Activated T-helper 17 cell treated with anti-CD3 and anti-CD28 coated beads, Interleukin-2, amount 50 U/mL, for 72 hours (primary cell): ENCODE data around the gene FLII. TPM values are rescaled to one million over a fixed set of nuclear protein-coding genes. Genes with fewer than 3 reads are reported as not detected.

Source experiments
- ATAC-seq: fragments of 150-1000 bp; cut with Tn5 transposase; replicated peaks from 2 replicates; pipeline ENCODE4 v1.10.0; 2021; ENCODE audit warnings: mild to moderate bottlenecking, moderate library complexity
- H3K27ac Mint-ChIP-seq: one replicate; pipeline ENCODE4 v1.8.0; 2022; ENCODE audit warnings: mixed read lengths
- H3K27me3 Mint-ChIP-seq: one replicate; pipeline ENCODE4 v1.8.0; 2022; ENCODE audit warnings: mixed read lengths
- H3K36me3 Mint-ChIP-seq: one replicate; pipeline ENCODE4 v1.8.0; 2022; ENCODE audit warnings: low read depth, mild to moderate bottlenecking, mixed read lengths
- H3K4me1 Mint-ChIP-seq: one replicate; pipeline ENCODE4 v1.8.0; 2022; ENCODE audit warnings: mixed read lengths
- H3K4me3 Mint-ChIP-seq: one replicate; pipeline ENCODE4 v1.8.0; 2022; ENCODE audit warnings: mild to moderate bottlenecking, mixed read lengths
- H3K9me3 Mint-ChIP-seq: one replicate; pipeline ENCODE4 v1.8.0; 2022; ENCODE audit warnings: mixed read lengths
- total RNA-seq, 2 donors: library from RNA; stranded (reverse); gene quantifications; one replicate each; pipeline ENCODE4 v1.2.3, GENCODE V29; 2022

Gene FLII
- total RNA-seq, 2 donors from 2014 or later = 247 to 307 TPM

DNA sequence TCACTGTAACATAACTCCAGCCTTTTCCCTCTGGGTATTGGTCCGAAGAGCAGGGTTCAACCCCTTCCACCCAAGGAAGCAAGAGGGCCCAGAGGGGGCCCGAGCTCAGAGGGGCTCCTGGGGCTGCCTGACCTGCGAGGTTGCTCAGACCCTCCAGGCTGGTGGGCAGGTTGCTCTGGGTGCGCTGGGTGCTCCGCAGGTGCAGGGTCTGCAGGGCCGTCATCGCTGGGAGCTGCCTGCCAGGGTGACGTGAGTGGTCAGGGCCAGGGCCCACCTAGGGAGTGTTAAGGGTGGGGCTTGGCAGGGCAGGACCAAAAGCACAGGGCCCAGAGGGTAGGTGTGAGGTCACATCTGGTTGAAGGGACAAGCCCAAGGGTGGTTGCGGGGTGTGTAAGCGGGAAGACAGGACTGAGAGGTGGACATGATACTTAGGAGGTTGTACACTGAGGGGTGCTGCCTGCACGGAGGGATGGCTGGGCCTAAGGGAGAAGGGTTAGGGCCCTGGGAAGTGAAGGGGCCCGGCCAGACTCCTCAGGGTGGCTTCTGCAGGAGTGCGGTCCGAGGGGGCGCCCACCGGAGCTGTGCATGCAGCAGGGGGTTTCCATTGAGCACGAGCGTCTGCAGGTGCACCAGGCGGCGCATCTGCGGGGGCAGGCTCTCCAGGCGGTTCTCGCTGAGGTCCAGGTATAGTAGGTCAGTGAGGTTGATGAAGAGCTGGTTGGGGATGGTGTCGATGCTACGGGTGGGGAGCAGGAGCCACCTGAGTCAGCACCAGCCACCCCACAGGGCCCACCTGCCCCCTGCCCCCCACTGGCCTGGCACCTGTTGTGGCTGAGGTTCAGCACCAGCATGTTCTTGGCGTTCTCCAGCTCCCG lies 4.4 kb downstream of the FLII start:
- ATAC-seq = no peak
- H3K4me3 Mint-ChIP-seq = no peak overlapping the region
- H3K36me3 Mint-ChIP-seq = peaks cover 85% of the 10 kb centered on the region
- peaks cover 8% of the 10 kb centered on the region for H3K4me1 Mint-ChIP-seq
- no peak overlapping the region for H3K27ac Mint-ChIP-seq
- H3K9me3 Mint-ChIP-seq = no peaks in the 10 kb centered on the region
- H3K27me3 Mint-ChIP-seq = no peaks in the 10 kb centered on the region

DNA sequence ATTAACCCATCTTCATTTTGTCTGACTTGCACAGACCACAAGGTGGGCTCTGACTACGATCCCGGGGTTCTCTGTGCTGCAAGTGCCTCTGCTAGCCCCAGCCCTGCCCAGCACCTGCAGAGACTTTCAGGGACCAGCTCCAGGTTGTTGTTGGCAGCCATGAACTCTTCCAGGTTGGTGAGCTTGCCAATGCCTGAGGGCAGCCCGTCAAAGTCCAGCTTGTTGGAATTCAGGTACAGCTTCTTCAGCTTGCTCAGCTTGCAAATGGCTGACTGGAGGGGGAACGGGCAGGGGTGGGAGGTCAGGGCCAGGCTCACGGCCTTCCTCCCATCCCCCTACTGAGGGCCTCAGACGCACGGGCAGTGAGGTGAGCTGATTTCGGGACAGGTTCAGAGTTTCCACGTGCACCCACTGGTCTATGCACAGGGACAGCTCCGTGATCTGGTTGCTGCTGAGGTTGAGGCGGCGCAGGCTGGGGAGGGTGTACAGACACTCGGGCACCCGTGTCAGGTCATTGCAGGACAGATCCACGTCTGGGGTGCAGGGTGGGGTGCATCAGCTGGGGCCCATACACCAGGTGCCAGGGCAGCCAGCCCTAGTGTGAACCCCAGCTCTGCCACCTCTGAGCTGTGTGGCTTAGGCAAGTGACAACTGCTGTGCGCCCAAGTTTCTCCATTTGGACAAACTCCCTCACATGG lies 5.2 kb downstream of the FLII start:
- Mint-ChIP-seq H3K4me1 (peaks cover 9% of the 10 kb centered on the region), H3K27me3 (no peaks in the 10 kb centered on the region), H3K36me3 (peaks cover 93% of the 10 kb centered on the region), H3K9me3 (no peaks in the 10 kb centered on the region), H3K27ac (no peak overlapping the region), H3K4me3 (no peak overlapping the region)
- ATAC-seq = no peak

DNA sequence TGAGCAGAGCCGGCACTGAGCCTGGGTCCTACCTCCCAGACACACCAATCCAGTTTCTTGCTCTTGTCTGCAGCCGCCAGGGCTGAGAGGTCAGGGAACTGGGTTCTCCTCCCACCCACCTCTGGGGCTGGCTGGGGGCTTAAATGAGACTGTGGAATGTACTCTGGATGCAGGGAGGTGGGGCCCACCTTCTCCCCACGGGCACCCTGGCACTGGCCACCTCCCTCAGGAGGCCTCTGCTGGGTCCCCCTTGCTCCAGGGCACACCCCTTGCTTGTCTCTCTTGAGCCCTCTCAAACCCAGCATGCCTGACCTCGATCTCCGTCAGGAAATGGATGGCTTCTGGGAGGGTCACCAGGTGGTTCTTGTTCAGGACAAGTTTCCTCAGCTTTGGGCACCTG lies 6.4 kb downstream of the FLII start:
- no peak for ATAC-seq
- Mint-ChIP-seq H3K36me3 (peaks cover 99% of the 10 kb centered on the region), H3K27me3 (no peaks in the 10 kb centered on the region)

GRCh38 chr17:18251204-18251603 lies 7.3 kb downstream of the FLII start:
- Mint-ChIP-seq H3K27me3 (no peaks in the 10 kb centered on the region), H3K9me3 (no peaks in the 10 kb centered on the region), H3K4me3 (no peak overlapping the region), H3K4me1 (peaks cover 5% of the 10 kb centered on the region), H3K36me3 (peaks cover 99% of the 10 kb centered on the region), H3K27ac (no peak overlapping the region)
- ATAC-seq = no peak

More for the DNA sequence above, 6.4 kb downstream of the FLII start:
- peak overlapping the region; percentile 8 for H3K27ac Mint-ChIP-seq
- no peak overlapping the region for H3K4me3 Mint-ChIP-seq
- peaks cover 12% of the 10 kb centered on the region for H3K4me1 Mint-ChIP-seq
- H3K9me3 Mint-ChIP-seq = no peaks in the 10 kb centered on the region

GRCh38 chr17:18250708-18251107 lies 7.8 kb downstream of the FLII start:
- H3K27me3 Mint-ChIP-seq = no peaks in the 10 kb centered on the region
- no peak for ATAC-seq
- no peak overlapping the region for H3K4me3 Mint-ChIP-seq
- H3K4me1 Mint-ChIP-seq = peaks cover 5% of the 10 kb centered on the region
- H3K9me3 Mint-ChIP-seq = no peaks in the 10 kb centered on the region
- no peak overlapping the region for H3K27ac Mint-ChIP-seq
- peaks cover 99% of the 10 kb centered on the region for H3K36me3 Mint-ChIP-seq

DNA sequence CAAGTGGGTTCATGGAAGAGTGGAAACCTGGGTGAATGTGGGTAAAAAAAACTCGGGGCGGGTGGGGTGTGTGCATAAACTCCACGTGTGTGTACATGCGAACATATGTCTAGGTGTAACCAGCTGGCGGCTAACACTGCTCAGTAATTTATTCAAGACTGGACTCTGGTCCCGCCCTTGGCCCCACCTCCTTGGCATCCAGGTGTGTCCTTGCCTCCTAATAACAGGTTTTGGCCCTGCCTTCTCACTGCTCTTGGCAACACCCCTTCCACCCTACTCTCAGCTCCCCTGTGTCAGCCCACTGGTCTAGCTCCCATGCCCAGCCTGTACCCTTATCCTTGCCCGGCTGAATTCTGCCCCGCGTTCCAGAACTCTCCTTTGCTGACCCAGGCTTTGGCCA lies 8.3 kb downstream of the FLII start:
- no peak for ATAC-seq
- Mint-ChIP-seq H3K4me3 (no peak overlapping the region), H3K27ac (no peak overlapping the region), H3K36me3 (peaks cover 99% of the 10 kb centered on the region), H3K4me1 (peaks cover 5% of the 10 kb centered on the region), H3K27me3 (no peaks in the 10 kb centered on the region), H3K9me3 (no peaks in the 10 kb centered on the region)

DNA sequence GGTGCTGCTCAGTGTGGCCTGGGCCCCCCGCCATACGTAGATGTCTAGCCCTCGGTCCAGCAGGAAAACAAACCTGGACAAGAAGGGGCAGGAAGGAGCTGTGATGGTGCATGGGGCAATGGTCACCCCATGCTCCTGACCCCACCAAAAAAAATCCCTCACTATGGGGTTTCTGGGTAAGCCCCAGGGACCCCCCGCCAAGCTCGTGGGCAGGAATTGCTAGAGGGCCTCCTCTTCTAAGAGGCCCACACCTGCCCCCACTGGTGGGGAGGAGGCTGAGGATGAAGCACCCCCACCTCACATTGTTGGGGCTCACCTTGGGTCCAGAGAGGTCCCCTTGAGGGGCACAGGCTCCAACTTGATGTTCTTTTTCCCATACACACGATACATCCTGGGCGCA lies 9.7 kb downstream of the FLII start:
- H3K27ac Mint-ChIP-seq = no peak overlapping the region
- H3K4me1 Mint-ChIP-seq = peaks cover 5% of the 10 kb centered on the region
- no peak for ATAC-seq
- no peaks in the 10 kb centered on the region for H3K27me3 Mint-ChIP-seq
- peaks cover 95% of the 10 kb centered on the region for H3K36me3 Mint-ChIP-seq
- no peak overlapping the region for H3K4me3 Mint-ChIP-seq
- H3K9me3 Mint-ChIP-seq = no peaks in the 10 kb centered on the region

GRCh38 chr17:18248300-18248731 lies 10.2 kb downstream of the FLII start:
- Mint-ChIP-seq H3K27ac (peak overlapping the region; percentile 34), H3K4me1 (peaks cover 5% of the 10 kb centered on the region), H3K36me3 (peaks cover 94% of the 10 kb centered on the region), H3K9me3 (no peaks in the 10 kb centered on the region), H3K4me3 (no peak overlapping the region), H3K27me3 (no peaks in the 10 kb centered on the region)
- ATAC-seq = peak; percentile 77

DNA sequence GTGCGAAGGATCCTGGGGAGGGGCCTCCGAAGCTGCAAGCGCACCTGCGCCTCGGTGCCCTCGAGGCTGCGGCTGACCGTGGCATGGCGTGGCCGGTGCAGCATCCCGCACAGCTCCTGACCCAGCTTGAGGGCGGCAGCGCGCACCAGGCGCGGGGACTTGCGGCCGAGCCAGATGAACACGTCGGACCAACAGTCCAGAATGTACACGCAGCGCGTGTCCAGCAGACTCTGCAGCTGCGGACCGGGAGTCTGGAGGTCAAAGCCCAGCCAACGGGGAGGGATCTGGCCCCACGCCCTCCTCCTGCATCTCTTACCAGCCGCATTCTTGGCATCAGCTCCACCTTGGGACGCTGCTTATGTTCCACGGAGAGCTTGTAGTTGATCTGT lies 10.9 kb downstream of the FLII start:
- Mint-ChIP-seq H3K36me3 (peaks cover 86% of the 10 kb centered on the region), H3K27me3 (no peaks in the 10 kb centered on the region), H3K27ac (no peak overlapping the region), H3K4me3 (no peak overlapping the region), H3K4me1 (peaks cover 5% of the 10 kb centered on the region), H3K9me3 (no peaks in the 10 kb centered on the region)
- ATAC-seq = no peak

DNA sequence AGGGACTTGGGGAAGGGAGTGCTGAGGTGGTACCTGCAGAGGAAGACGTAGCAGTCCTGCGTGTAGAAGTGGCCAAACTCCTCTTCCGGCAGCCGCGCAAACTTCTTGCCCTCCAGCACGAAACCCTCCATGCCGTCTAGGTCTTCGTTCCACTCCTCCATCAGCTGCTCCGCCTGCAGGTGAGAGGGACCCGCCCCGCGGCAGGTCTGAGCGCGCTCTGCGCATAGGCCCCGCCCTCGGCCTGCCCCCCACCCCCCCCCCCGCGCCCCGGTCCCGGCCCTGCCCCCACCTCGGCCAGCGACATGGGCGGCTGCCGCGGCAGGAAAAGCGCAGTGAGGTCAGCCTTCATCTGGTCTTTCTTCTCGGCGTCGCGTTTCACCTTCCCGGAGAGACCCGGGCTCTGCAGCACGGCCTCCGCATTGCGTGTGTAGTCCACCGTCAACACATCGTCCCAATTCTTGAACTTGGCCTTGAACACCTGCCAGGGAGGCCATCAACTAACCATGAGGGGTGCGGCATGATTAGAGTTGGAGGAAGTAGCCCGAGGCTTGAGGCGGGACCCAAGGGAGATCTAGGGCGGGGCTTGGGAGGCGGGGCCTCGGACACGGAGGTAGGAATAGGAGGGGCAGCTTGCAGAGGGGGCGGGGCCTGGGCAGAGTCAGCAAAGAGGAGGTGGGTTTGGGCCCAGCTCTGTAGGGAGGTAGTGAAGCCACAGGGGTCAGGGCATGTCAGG lies 11.5 kb downstream of the FLII start:
- no peaks in the 10 kb centered on the region for H3K27me3 Mint-ChIP-seq
- no peak overlapping the region for H3K4me3 Mint-ChIP-seq

GRCh38 chr17:18246109-18246725 lies 12.3 kb downstream of the FLII start:
- H3K36me3 Mint-ChIP-seq = peaks cover 74% of the 10 kb centered on the region
- H3K27me3 Mint-ChIP-seq = no peaks in the 10 kb centered on the region
- H3K4me3 Mint-ChIP-seq = no peak overlapping the region
- H3K27ac Mint-ChIP-seq = no peak overlapping the region
- no peaks in the 10 kb centered on the region for H3K9me3 Mint-ChIP-seq
- ATAC-seq = no peak
- peaks cover 5% of the 10 kb centered on the region for H3K4me1 Mint-ChIP-seq

More for the DNA sequence above, 11.5 kb downstream of the FLII start:
- peaks cover 5% of the 10 kb centered on the region for H3K4me1 Mint-ChIP-seq
- no peaks in the 10 kb centered on the region for H3K9me3 Mint-ChIP-seq
- peaks cover 81% of the 10 kb centered on the region for H3K36me3 Mint-ChIP-seq
- ATAC-seq = peak; percentile 58
- no peak overlapping the region for H3K27ac Mint-ChIP-seq

DNA sequence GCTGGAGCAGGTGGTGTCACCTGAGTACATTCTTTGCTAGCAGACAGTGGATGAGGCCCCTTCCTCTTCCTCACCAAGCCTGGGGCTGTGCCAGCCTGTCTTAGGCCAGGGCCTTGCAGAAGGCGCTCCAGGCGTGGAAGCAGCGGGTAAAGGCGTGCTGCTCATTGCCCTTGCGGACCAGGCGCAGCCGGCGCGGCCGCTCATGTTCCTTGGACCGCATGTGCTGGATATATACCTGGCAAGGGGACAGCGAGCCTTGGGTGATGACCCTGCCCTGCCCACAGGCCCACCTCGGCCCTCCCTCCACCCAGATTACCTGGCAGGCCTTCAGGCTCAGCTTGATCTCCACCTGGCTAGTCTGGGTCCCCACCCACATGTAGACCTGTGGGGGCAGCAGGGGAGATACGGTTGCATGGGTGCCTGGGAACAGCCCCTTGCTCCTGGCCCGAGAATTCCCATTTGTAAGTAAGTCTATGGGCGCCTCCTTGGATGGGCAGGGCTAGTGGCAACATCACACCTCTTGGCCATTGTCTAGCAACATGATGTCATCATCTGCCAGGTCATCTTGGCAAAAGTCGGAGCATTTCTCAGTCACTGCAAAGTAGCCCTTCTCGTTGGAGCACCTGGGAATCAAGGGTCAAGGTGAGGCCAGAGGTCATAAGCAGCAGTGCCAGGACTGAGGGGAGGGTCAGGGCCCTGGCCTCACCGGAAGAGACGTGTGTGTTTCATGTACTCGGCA lies 13.3 kb downstream of the FLII start:
- no peak overlapping the region for H3K27ac Mint-ChIP-seq
- H3K36me3 Mint-ChIP-seq = peaks cover 64% of the 10 kb centered on the region
- H3K4me3 Mint-ChIP-seq = no peak overlapping the region
- ATAC-seq = no peak
- no peaks in the 10 kb centered on the region for H3K9me3 Mint-ChIP-seq
- H3K27me3 Mint-ChIP-seq = no peaks in the 10 kb centered on the region
- H3K4me1 Mint-ChIP-seq = peaks cover 5% of the 10 kb centered on the region

DNA sequence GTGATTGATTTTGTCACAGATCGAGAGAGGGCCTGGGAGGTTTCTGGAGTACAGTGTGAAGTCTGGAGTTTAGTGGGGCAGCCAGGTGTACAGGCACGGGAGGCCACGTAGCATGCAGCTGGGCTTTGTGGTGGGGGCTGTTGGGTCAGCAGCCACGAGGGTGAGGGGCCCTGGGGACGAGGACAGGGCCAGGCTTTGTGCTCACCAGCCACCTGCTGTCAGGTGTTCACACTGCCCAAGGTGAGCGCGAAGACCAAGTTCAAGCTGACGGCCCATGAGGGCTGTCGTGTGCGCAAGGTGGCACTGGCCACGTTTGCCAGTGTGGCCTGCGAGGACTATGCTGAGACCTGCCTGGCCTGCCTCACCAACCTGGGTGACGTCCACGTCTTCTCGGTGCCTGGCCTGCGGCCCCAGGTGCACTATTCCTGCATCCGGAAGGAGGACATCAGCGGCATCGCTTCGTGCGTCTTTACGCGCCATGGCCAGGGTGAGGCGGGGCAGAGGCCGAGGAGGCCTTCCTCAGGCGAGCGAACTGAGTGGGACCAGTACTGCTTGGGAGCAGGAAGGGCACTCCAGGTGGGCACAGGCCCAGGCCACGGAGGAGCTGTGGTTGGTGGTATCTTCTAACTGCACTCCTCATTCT lies 17.2 kb downstream of the FLII start:
- ATAC-seq = no peak
- no peaks in the 10 kb centered on the region for H3K9me3 Mint-ChIP-seq
- H3K36me3 Mint-ChIP-seq = peaks cover 25% of the 10 kb centered on the region
- H3K4me3 Mint-ChIP-seq = no peak overlapping the region
- H3K27me3 Mint-ChIP-seq = no peaks in the 10 kb centered on the region
- H3K27ac Mint-ChIP-seq = no peak overlapping the region
- no peaks in the 10 kb centered on the region for H3K4me1 Mint-ChIP-seq
